ENCODE results near the gene HDAC8. TPM values are rescaled to one million over a fixed set of nuclear protein-coding genes. Genes with fewer than 3 reads are reported as not detected.

HDAC8 gene
- total and polyA plus RNA-seq, 9 donors: 16.9 to 33.7 (median 24.2) TPM

GRCh38 chrX:72402614-72403013, 170.0 kb downstream of the HDAC8 start:
- intact Hi-C loops (cut with DNase I): no loop called here
- DNase-seq: no peak
- Histone ChIP-seq H3K27me3 (no peaks in the 10 kb centered on the region), H3K36me3 (no peaks in the 10 kb centered on the region), H3K4me1 (ENCODE audit: insufficient read depth) (no peaks in the 10 kb centered on the region), H3K9me3 (no peaks in the 10 kb centered on the region), H3K27ac (no peak overlapping the region), H3K4me3 (no peak overlapping the region)
- TF ChIP-seq CTCF (IDR thresholded peaks at IDR 0.05) (no peak), POLR2A (IDR thresholded peaks at IDR 0.05) (no peak), EP300 (IDR thresholded peaks at IDR 0.05) (no peak)

DNA sequence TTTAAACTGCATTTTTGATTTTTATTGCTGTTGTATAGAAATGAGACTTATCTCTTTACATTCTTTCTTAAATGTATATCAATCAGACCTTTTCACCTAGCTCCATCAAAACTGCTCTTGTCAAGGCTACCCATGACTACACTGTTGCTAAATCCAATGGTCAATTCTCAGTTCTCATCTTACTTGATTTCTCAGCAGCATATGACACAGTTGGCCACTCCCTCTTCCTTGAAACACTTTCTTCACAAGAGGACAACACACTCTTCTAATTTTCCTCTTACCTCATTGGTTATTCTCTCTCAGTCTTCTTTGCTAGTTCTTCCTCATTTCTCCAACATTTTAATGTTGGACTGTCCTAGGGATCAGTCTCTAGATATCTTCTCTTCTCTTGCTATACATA, 172.8 kb downstream of the HDAC8 start:
- H3K9me3 ChIP-seq: no peaks in the 10 kb centered on the region
- H3K4me3 ChIP-seq: no peak overlapping the region
- H3K4me1 ChIP-seq (ENCODE audit: insufficient read depth): peaks cover 3% of the 10 kb centered on the region
- TF ChIP-seq CTCF (IDR thresholded peaks at IDR 0.05): no peak
- no peak for TF ChIP-seq EP300 (IDR thresholded peaks at IDR 0.05)
- TF ChIP-seq POLR2A (IDR thresholded peaks at IDR 0.05): no peak
- H3K27ac ChIP-seq: no peak overlapping the region
- no peaks in the 10 kb centered on the region for H3K27me3 ChIP-seq
- intact Hi-C loops (cut with DNase I): no loop called here
- no peaks in the 10 kb centered on the region for H3K36me3 ChIP-seq
- DNase-seq: no peak

- Histone ChIP-seq H3K9me3 (no peaks in the 10 kb centered on the region), H3K27me3 (no peaks in the 10 kb centered on the region), H3K36me3 (no peaks in the 10 kb centered on the region), H3K4me3 (no peak overlapping the region), H3K4me1 (ENCODE audit: insufficient read depth) (peaks cover 3% of the 10 kb centered on the region), H3K27ac (no peak overlapping the region)
- no peak for DNase-seq
- intact Hi-C loops (cut with DNase I): no loop called here
- 19 to 44% (median 25%) methylated on average over 1 of the region's 1 CpG for WGBS, 3 donors
- TF ChIP-seq CTCF (IDR thresholded peaks at IDR 0.05) (no peak), EP300 (IDR thresholded peaks at IDR 0.05) (no peak), POLR2A (IDR thresholded peaks at IDR 0.05) (no peak)
These were observed 176.5 kb downstream of the HDAC8 start for GRCh38 chrX:72396117-72396516.

- Histone ChIP-seq H3K4me1 (ENCODE audit: insufficient read depth) (peaks cover 3% of the 10 kb centered on the region), H3K9me3 (no peaks in the 10 kb centered on the region), H3K36me3 (no peaks in the 10 kb centered on the region), H3K27ac (no peak overlapping the region), H3K27me3 (no peaks in the 10 kb centered on the region), H3K4me3 (no peak overlapping the region)
- WGBS, 3 donors: 8 to 17% (median 9%) methylated on average over 1 of the region's 1 CpG
- intact Hi-C loops (cut with DNase I): no loop called here
- DNase-seq: no peak
- TF ChIP-seq CTCF (IDR thresholded peaks at IDR 0.05) (no peak), POLR2A (IDR thresholded peaks at IDR 0.05) (no peak), EP300 (IDR thresholded peaks at IDR 0.05) (no peak)
These were observed 177.4 kb downstream of the HDAC8 start for GRCh38 chrX:72395237-72395636.

Measured in ovary (tissue), 9 donors.